ENCODE measurements around the gene FAM234B. TPM values are rescaled to one million over a fixed set of nuclear protein-coding genes. Genes with fewer than 3 reads are reported as not detected.
"Not testable (repeated sequence)": the region's sequence is repeated elsewhere in the genome, so short reads cannot be mapped to it uniquely, and the experiment has no call there.

Gene FAM234B
- total RNA-seq, 2 donors from 2014 or later, result 20.8 to 32.0 TPM

DNA sequence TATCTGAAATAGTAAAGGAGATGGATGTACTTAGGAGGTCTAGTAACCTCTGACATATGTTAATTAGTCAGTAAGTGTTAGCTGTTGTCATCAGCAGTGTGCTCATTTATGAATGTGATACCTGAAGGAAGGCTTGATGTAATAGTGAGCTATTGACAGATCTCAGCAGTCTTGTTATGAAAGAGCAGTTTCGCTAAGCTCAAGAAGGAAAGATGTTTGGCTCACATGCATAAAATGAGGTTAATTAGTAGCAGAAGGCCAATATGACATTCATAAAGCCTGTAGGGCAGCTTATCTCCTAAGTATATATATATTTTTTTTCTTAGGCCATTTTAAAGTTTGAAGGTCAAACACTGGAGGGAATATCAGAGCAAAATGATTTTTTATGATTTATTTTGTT lies 2.8 kb downstream of the FAM234B start:
- Histone ChIP-seq H3K9me3 (ENCODE audit: control insufficient read depth, low read length) (peaks cover 27% of the 10 kb centered on the region), H3K36me3 (ENCODE audit: control insufficient read depth, insufficient read depth, low read length) (no peaks in the 10 kb centered on the region), H3K27ac (ENCODE audit: low read depth, low read length) (no peak overlapping the region), H3K27me3 (ENCODE audit: control insufficient read depth, insufficient read depth, low read length, poor library complexity, severe bottlenecking) (peaks cover 7% of the 10 kb centered on the region), H3K4me3 (ENCODE audit: low read length) (no peak overlapping the region), H3K9ac (ENCODE audit: extremely low read depth, low read length, poor library complexity, severe bottlenecking) (no peak overlapping the region), H3K4me1 (ENCODE audit: control insufficient read depth, insufficient read depth, low read length) (no peaks in the 10 kb centered on the region)
- 95 to 100% methylated on average over 1 of the region's 1 CpG for WGBS, 2 experiments (ENCODE audit: insufficient coverage in 1 of 2, insufficient read length in 1 of 2)
- peaks cover 5% of the 10 kb centered on the region for H3K36me3 Mint-ChIP-seq (ENCODE audit: low read depth)
- H3K4me1 Mint-ChIP-seq, result peaks cover 22% of the 10 kb centered on the region
- TF ChIP-seq CTCF (conservative IDR thresholded peaks at IDR 0.05), result no peak
- H3K9me3 Mint-ChIP-seq, result peaks cover 11% of the 10 kb centered on the region
- no peak overlapping the region for H3K27ac Mint-ChIP-seq
- no peak for DNase-seq
- H3K27me3 Mint-ChIP-seq (ENCODE audit: insufficient read depth), result peaks cover 26% of the 10 kb centered on the region
- no peak overlapping the region for H3K4me3 Mint-ChIP-seq

DNA sequence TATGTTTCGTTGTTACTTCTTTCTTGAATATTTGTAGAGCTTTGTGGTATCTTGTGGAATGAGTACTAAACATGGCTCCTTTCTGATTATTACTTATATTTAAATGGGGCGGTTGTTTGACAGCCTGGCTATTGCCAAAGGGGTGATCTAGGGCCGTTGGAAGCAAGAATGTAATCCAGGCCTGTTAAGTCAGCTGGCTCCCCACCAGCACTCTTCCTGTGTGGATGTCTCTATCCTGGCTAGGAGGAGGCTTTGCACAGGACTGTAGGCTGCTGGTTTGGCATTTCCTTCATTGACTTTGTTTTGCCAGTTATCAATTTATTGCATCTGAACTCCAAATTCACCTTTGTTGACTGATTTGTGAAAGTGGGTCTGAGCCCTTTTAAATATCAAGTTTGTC lies 5.6 kb downstream of the FAM234B start:
- no peak for TF ChIP-seq CTCF (conservative IDR thresholded peaks at IDR 0.05)
- H3K4me1 ChIP-seq (ENCODE audit: control insufficient read depth, insufficient read depth, low read length), result no peaks in the 10 kb centered on the region
- peaks cover 15% of the 10 kb centered on the region for H3K36me3 Mint-ChIP-seq (ENCODE audit: low read depth)
- peaks cover 13% of the 10 kb centered on the region for H3K4me1 Mint-ChIP-seq
- no peak overlapping the region for H3K9ac ChIP-seq (ENCODE audit: extremely low read depth, low read length, poor library complexity, severe bottlenecking)
- H3K4me3 Mint-ChIP-seq, result no peak overlapping the region
- H3K27me3 ChIP-seq (ENCODE audit: control insufficient read depth, insufficient read depth, low read length, poor library complexity, severe bottlenecking), result no peaks in the 10 kb centered on the region
- H3K9me3 ChIP-seq (ENCODE audit: control insufficient read depth, low read length), result peaks cover 54% of the 10 kb centered on the region
- no peak overlapping the region for H3K27ac ChIP-seq (ENCODE audit: low read depth, low read length)
- H3K27me3 Mint-ChIP-seq (ENCODE audit: insufficient read depth), result peaks cover 8% of the 10 kb centered on the region
- H3K9me3 Mint-ChIP-seq, result peaks cover 36% of the 10 kb centered on the region
- DNase-seq, result no peak
- H3K36me3 ChIP-seq (ENCODE audit: control insufficient read depth, insufficient read depth, low read length), result no peaks in the 10 kb centered on the region
- 76% methylated on average over 3 of the region's 3 CpGs; no CpG with 5 or more reads in 1 of the 2 experiments for whole genome bisulfite sequencing, 2 experiments (ENCODE audit: insufficient coverage in 1 of 2, insufficient read length in 1 of 2)
- no peak overlapping the region for H3K4me3 ChIP-seq (ENCODE audit: low read length)
- no peak overlapping the region for H3K27ac Mint-ChIP-seq

GRCh38 chr12:13052421-13052820 lies 8.2 kb downstream of the FAM234B start:
- Mint-ChIP-seq H3K27ac (no peak overlapping the region), H3K27me3 (ENCODE audit: insufficient read depth) (peaks cover 1% of the 10 kb centered on the region), H3K9me3 (peaks cover 42% of the 10 kb centered on the region), H3K4me1 (peaks cover 15% of the 10 kb centered on the region), H3K4me3 (no peak overlapping the region), H3K36me3 (ENCODE audit: low read depth) (peaks cover 26% of the 10 kb centered on the region)
- Histone ChIP-seq H3K4me1 (ENCODE audit: control insufficient read depth, insufficient read depth, low read length) (no peaks in the 10 kb centered on the region), H3K27me3 (ENCODE audit: control insufficient read depth, insufficient read depth, low read length, poor library complexity, severe bottlenecking) (no peaks in the 10 kb centered on the region), H3K4me3 (ENCODE audit: low read length) (peak overlapping the region; percentile 50), H3K27ac (ENCODE audit: low read depth, low read length) (no peak overlapping the region), H3K9me3 (ENCODE audit: control insufficient read depth, low read length) (peaks cover 61% of the 10 kb centered on the region), H3K36me3 (ENCODE audit: control insufficient read depth, insufficient read depth, low read length) (no peaks in the 10 kb centered on the region), H3K9ac (ENCODE audit: extremely low read depth, low read length, poor library complexity, severe bottlenecking) (no peak overlapping the region)
- WGBS, 2 experiments (ENCODE audit: insufficient coverage in 1 of 2, insufficient read length in 1 of 2), result 100% methylated on average over 1 of the region's 2 CpGs; no CpG with 5 or more reads in 1 of the 2 experiments
- no peak for TF ChIP-seq CTCF (conservative IDR thresholded peaks at IDR 0.05)
- no peak for DNase-seq

DNA sequence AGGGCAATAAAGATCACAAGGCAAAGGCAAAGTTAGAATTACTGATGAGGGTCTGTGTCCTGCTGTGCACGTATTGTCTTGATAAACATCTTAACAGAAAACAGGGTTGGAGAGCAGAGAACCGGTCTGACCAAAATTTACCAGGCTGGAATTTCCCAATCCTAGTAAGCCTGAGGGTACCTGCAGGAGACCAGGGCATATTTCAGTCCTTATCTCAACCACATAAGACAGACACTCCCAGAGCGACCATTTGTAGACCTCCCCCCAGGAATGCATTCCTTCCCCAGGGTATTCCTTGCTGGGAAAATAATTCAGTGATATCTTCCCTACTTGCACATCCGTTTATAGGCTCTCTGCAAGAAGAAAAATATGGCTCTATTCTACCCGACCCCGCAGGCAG lies 9.4 kb downstream of the FAM234B start:
- not testable (repeated sequence) for H3K27ac Mint-ChIP-seq; H3K36me3 ChIP-seq (ENCODE audit: control insufficient read depth, insufficient read depth, low read length); H3K27me3 Mint-ChIP-seq (ENCODE audit: insufficient read depth); H3K4me3 Mint-ChIP-seq; H3K4me1 ChIP-seq (ENCODE audit: control insufficient read depth, insufficient read depth, low read length); H3K27ac ChIP-seq (ENCODE audit: low read depth, low read length); H3K9ac ChIP-seq (ENCODE audit: extremely low read depth, low read length, poor library complexity, severe bottlenecking); H3K27me3 ChIP-seq (ENCODE audit: control insufficient read depth, insufficient read depth, low read length, poor library complexity, severe bottlenecking); DNase-seq
- Histone ChIP-seq H3K4me3 (ENCODE audit: low read length) (peak overlapping the region; percentile 40), H3K9me3 (ENCODE audit: control insufficient read depth, low read length) (peaks cover 56% of the 10 kb centered on the region)
- peaks cover 15% of the 10 kb centered on the region for H3K4me1 Mint-ChIP-seq
- H3K36me3 Mint-ChIP-seq (ENCODE audit: low read depth), result peaks cover 26% of the 10 kb centered on the region
- 93 to 100% methylated on average over 3 to 6 of the region's 6 CpGs for WGBS, 2 experiments (ENCODE audit: insufficient coverage in 1 of 2, insufficient read length in 1 of 2)
- H3K9me3 Mint-ChIP-seq, result peaks cover 39% of the 10 kb centered on the region

Data from endodermal cell (in vitro differentiated cells).